Measurements from ENCODE around the gene CCR1. TPM values are rescaled to one million over a fixed set of nuclear protein-coding genes. Genes with fewer than 3 reads are reported as not detected.

Gene CCR1
- polyA plus RNA-seq, 1 donor (not counting 4 experiments of a cell fraction or from before 2014, with no cell fraction given), result not detected

GRCh38 chr3:46218196-46218709 is 10.1 kb upstream of the CCR1 start:
- H3K9ac ChIP-seq (ENCODE audit: control insufficient read depth, extremely low read depth, insufficient read depth, low read length), result no peak overlapping the region
- H3K4me1 ChIP-seq (ENCODE audit: control insufficient read depth, extremely low read depth, insufficient read depth, low read length), result no peaks in the 10 kb centered on the region
- H3K36me3 ChIP-seq (ENCODE audit: control insufficient read depth in 2 of 2, extremely low read depth in 1 of 2, insufficient read depth in 2 of 2, low read length in 2 of 2), result no peaks in the 10 kb centered on the region
- no peaks in the 10 kb centered on the region for H4K20me1 ChIP-seq (ENCODE audit: control insufficient read depth, extremely low read depth, insufficient read depth, low read length)
- H3K9me3 ChIP-seq (ENCODE audit: control insufficient read depth, low read depth, low read length), result no peaks in the 10 kb centered on the region
- H3K27me3 ChIP-seq (ENCODE audit: control insufficient read depth, extremely low read depth, insufficient read depth, low read length), result peaks cover 6% of the 10 kb centered on the region
- FAIRE-seq (no peak), DNase-seq (ENCODE audit: low read depth, low spot score) (no peak)
- no peaks in the 10 kb centered on the region for H3K79me2 ChIP-seq (ENCODE audit: control insufficient read depth, insufficient read depth, low read length)
- H3K9me1 ChIP-seq (ENCODE audit: control insufficient read depth, extremely low read depth, insufficient read depth, low read length), result no peaks in the 10 kb centered on the region
- H2AFZ ChIP-seq (ENCODE audit: control insufficient read depth, low read length), result no peak overlapping the region
- no peak overlapping the region for H3K27ac ChIP-seq (ENCODE audit: control insufficient read depth, insufficient read depth, low read length)
- H3K4me2 ChIP-seq (ENCODE audit: control insufficient read depth, extremely low read depth, insufficient read depth, low read depth, low read length), result no peak overlapping the region
- dilution Hi-C loops (cut with MboI; ENCODE audit: extremely low pct_ligation_motif_present, low sequenced_read_pairs), result no loop called here
- no peak overlapping the region for H3K4me3 ChIP-seq (ENCODE audit: control insufficient read depth in 2 of 3, extremely low read depth in 1 of 3, insufficient read depth in 2 of 3, low read depth in 1 of 3, low read length in 3 of 3)
- TF ChIP-seq, protein P1, sequence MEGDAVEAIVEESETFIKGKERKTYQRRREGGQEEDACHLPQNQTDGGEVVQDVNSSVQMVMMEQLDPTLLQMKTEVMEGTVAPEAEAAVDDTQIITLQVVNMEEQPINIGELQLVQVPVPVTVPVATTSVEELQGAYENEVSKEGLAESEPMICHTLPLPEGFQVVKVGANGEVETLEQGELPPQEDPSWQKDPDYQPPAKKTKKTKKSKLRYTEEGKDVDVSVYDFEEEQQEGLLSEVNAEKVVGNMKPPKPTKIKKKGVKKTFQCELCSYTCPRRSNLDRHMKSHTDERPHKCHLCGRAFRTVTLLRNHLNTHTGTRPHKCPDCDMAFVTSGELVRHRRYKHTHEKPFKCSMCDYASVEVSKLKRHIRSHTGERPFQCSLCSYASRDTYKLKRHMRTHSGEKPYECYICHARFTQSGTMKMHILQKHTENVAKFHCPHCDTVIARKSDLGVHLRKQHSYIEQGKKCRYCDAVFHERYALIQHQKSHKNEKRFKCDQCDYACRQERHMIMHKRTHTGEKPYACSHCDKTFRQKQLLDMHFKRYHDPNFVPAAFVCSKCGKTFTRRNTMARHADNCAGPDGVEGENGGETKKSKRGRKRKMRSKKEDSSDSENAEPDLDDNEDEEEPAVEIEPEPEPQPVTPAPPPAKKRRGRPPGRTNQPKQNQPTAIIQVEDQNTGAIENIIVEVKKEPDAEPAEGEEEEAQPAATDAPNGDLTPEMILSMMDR (optimal IDR thresholded peaks at IDR 0.05 in 1 of 3, IDR thresholded peaks at IDR 0.05 in 1 of 3, conservative IDR thresholded peaks at IDR 0.05 in 1 of 3; ENCODE audit: extremely low read depth in 1 of 3, insufficient read depth in 2 of 3, low read length in 3 of 3), result no peak
- no peak for TF ChIP-seq EZH2 (IDR thresholded peaks at IDR 0.05; ENCODE audit: low read length)

DNA sequence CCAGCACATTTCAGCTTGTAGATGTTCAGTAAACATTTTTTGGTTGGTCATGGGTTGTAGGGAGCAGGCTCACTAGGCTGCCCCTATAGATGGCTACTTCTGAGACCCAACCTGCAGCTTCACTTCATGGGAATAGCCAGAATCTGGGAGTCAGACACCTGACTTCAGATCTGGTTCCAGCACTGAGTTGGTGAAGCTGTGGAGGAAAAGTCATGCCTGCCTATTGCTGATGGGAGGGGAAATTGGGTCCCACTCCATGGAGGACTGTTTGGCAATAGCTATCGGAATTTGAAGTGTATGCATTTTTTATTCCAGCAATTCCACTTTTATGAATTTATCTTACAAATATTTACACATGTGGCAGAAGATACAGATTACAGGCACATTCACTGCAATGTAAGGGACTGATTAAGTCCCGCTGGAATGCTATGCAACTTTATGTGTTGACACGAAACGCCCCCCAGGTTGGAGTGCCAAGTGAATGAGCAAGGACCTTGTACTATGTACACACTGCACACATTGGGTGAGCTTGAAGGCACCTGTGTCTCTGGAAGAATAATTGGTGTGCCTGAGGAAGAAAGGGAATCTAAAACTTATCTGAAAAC is 7.8 kb upstream of the CCR1 start:
- Histone ChIP-seq H3K27me3 (ENCODE audit: control insufficient read depth, extremely low read depth, insufficient read depth, low read length) (peaks cover 6% of the 10 kb centered on the region), H3K27ac (ENCODE audit: control insufficient read depth, insufficient read depth, low read length) (no peak overlapping the region), H3K9ac (ENCODE audit: control insufficient read depth, extremely low read depth, insufficient read depth, low read length) (no peak overlapping the region), H3K4me2 (ENCODE audit: control insufficient read depth, extremely low read depth, insufficient read depth, low read depth, low read length) (no peak overlapping the region), H2AFZ (ENCODE audit: control insufficient read depth, low read length) (no peak overlapping the region), H3K79me2 (ENCODE audit: control insufficient read depth, insufficient read depth, low read length) (no peaks in the 10 kb centered on the region), H3K4me1 (ENCODE audit: control insufficient read depth, extremely low read depth, insufficient read depth, low read length) (no peaks in the 10 kb centered on the region), H4K20me1 (ENCODE audit: control insufficient read depth, extremely low read depth, insufficient read depth, low read length) (no peaks in the 10 kb centered on the region), H3K4me3 (ENCODE audit: control insufficient read depth in 2 of 3, extremely low read depth in 1 of 3, insufficient read depth in 2 of 3, low read depth in 1 of 3, low read length in 3 of 3) (no peak overlapping the region), H3K9me3 (ENCODE audit: control insufficient read depth, low read depth, low read length) (no peaks in the 10 kb centered on the region), H3K9me1 (ENCODE audit: control insufficient read depth, extremely low read depth, insufficient read depth, low read length) (no peaks in the 10 kb centered on the region), H3K36me3 (ENCODE audit: control insufficient read depth in 2 of 2, extremely low read depth in 1 of 2, insufficient read depth in 2 of 2, low read length in 2 of 2) (no peaks in the 10 kb centered on the region)
- dilution Hi-C loops (cut with MboI; ENCODE audit: extremely low pct_ligation_motif_present, low sequenced_read_pairs), result no loop called here
- no peak for TF ChIP-seq EZH2 (IDR thresholded peaks at IDR 0.05; ENCODE audit: low read length)
- TF ChIP-seq, protein P1 (optimal IDR thresholded peaks at IDR 0.05 in 1 of 3, IDR thresholded peaks at IDR 0.05 in 1 of 3, conservative IDR thresholded peaks at IDR 0.05 in 1 of 3; ENCODE audit: extremely low read depth in 1 of 3, insufficient read depth in 2 of 3, low read length in 3 of 3), result no peak
- DNase-seq (ENCODE audit: low read depth, low spot score) (no peak), FAIRE-seq (no peak)

Data from keratinocyte (primary cell).